GM19455 (cell line): ENCODE measurements around the gene DSG2.
"Not testable (repeated sequence)": the region's sequence is repeated elsewhere in the genome, so short reads cannot be mapped to it uniquely, and the experiment has no call there.

Experiments used
- ATAC-seq: cut with Tn5 transposase; IDR thresholded peaks from one replicate; pipeline ENCODE4 v1.9.1; 2021; ENCODE audit not compliant: unreplicated experiment

DSG2 gene

DNA sequence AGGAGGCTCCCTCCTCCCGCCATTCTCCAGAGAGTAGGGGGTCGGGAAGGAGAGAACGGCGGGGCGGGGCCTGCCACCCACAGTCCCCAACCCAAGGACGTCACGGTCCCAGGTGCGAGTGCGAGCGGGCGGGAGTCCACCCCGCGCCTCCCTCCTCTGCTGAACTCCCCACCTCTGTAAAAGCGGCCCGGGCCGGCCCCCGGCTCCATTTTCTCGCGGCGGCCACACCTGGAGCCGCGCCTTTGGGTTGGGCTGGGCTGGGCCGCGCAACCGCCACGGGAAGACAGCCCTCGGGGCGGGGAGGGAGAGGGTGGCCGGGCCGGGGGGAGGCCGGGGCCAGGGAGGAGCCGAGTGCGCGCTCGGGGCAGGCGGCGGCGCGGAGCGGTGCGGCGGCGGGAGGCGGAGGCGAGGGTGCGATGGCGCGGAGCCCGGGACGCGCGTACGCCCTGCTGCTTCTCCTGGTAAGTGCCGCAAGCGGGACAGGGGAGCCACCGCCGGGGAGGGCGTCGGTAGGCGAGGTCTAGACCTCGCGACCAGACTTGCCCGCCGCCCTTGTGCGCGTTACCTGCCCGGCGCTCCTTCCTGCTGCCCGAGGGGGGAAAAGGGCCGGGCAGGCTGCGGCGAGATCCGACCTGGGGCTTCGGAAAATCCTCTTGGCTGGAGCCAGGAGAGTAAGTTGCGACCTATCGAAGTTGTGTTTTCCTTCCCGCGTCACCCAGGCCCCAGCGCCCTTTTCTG, at the start of gene DSG2:
TSS of gene DSG2 (plus strand) at position 342 of the 738 bp plus-strand sequence. CDS start at position 417, 75 bp downstream.
- ATAC-seq: peak; percentile 52

DNA sequence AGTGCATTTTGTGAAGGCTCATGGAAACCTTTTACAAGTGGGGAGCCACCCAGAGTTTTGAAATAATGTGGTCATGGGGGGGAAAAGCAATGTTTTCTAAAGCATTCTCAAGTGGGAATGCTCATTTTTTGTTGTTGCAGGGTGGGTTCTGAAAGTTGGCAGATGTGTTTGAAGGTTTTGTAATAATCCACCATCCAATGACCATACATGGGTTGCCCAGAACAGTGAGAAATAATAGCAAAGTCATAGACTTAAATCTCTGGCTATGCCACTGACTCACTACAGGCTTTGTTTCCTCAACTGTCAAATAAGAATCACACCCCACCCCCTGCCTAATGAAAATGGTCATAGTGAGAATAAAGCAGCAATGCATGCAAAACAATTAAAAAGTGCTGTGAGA, 47.6 kb upstream of the DSG2 start:
- ATAC-seq: no peak

DNA sequence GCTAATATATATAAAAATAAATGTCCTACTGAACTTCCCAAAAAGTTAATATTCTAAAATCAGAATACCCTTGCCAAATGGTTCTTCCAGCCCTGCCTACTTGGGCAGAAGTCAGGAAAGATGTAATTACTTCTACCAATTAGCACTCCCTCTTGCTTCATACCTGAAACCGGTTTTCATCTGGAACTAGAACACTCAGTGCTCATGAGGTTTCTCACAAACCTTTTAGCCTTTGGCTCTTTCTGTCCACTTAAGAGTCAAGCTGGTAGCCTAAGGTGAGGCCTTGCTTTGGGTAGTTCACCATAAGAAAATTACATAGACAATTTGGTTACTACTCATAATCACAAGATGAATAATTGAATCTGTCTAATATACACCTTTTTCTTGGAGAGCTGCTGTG, 46.4 kb upstream of the DSG2 start:
- no peak for ATAC-seq

DNA sequence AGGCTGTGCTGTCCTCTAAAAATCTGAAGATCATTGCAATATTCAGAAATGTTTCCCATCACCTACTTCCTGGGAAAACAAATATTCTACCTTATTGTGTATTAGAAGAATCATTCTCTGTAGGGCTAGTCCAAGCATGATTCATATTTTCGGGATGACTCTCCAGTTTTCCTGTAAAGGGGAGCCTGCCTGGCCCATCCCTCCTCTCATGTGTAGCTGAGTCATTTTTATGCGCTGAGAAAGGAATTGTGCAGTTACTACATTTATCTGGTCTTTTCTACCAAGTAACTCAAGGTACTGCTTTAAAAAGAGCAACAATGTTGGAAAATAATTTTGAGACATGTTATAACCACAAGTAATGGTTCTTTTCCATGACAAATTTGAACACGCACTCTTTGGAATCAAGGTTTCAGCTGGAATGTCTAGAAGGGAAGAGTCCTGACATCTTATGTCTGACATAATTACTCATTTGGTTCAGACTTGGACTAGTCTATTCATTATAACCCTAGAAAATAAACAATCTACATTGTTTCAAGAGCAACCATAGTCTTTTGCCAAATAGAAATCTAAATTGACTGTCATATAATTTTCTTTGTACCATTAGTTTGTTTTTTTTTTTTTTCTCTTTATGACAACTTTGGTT, 43.8 kb upstream of the DSG2 start:
- ATAC-seq: no peak

DNA sequence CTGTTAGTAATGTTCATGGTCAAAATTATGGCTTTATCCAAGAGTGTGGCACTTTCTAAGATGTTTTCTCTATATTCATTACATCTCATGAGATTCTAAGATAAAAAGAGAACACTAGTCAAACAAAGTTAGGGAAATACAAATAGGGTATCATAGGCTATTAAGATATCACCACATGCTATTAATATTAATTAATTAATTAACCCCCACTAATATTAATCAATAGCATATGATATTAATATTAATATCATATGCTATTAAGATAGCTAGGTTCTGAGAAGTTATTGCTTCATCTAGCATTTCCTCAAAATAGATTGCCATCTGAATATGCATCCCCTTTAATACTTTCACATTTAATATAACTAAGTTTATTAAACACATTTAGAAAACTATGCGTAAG, 28.3 kb upstream of the DSG2 start:
- ATAC-seq: no peak

DNA sequence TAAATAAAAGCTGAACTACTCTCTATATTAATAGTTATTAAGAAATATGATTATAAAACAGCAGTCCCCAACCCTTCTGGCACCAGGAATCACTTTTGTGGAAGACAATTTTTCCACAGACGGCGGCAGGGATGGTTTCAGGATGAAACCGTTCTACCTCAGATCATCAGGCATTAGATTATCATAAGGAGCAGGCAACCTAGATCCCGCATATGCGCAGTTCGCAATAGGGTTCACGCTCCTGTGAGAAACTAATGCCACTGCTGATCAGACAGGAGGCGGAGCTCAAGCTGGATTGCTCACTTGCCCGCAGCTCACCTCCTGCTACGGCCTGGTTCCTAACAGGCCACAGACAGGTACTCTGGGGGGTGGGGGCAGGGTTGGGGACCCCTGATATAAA, 19.3 kb upstream of the DSG2 start:
- ATAC-seq: no peak

DNA sequence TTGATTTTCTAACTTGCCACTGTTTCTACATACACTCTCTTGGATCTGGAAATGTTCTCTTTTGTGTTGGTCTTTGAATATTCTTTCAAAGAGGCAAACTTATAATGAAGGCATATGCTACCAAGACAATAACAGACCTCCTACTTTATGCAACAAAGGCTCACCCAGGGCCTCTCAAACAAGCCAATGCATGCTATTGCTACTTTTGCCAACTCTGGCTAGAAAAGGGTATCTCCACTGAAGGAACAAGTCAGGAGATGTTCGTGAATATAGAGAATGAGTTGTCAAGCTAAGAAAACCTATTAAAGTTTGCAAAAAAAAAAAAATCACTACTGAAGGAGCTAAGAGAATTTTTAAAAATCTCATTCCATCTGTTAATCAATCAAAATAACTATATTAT, 15.9 kb upstream of the DSG2 start:
- no peak for ATAC-seq

DNA sequence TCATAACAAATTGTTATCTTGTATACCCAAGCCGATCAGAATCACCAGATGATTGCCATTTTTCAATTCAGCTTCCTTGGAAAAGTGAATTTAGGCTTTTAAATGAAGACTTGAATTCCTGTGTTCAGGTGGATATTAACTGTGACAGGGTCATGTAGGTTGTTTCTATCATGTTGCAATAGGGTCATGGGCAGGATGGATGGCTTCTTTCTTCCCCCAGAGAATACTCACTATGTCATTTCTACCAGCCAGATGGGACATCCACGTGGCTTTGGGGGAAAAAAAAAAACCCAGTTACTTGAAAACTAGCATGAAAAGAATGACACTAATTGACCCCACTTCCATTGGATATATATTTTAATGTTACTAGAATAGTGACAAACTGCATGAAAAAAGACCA, 14.6 kb upstream of the DSG2 start:
- ATAC-seq: no peak

DNA sequence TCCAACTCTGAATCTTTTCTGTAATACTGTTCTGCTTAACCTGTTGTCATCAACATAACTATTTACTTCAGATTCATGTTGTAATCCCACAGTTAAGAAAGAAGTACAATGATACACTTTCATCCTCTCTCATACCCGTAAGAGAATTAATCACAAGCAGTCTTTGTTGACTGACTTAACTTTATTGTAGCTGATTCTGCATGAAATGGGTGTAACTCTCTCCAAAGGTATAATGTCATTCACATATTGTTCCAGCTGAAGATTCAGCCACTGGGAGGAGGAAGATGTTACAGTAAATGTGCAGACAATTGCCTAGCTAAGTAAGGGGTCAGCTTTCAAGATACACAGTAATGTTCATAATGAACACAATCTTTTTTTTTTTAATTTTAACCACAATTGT, 13.5 kb upstream of the DSG2 start:
- ATAC-seq: no peak

DNA sequence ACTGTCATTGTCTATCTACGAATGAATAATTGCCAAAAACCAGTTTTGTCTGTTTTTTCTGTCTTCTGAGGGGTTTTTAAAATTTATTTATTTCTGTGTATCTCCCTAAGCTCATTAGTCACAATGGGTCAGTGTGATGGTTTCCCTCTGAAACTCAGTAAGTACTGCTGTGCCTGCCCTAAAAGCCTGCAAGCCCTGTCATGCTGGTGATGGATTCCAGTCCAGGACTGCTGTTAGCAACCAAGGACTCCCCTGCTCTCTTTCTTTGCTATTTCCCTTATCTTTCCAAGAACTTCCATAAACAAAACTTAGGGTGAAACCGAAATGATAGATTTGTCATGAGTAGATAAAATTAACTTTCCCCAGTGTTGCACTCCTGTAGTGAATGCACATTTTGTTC, 11.8 kb upstream of the DSG2 start:
- no peak for ATAC-seq

DNA sequence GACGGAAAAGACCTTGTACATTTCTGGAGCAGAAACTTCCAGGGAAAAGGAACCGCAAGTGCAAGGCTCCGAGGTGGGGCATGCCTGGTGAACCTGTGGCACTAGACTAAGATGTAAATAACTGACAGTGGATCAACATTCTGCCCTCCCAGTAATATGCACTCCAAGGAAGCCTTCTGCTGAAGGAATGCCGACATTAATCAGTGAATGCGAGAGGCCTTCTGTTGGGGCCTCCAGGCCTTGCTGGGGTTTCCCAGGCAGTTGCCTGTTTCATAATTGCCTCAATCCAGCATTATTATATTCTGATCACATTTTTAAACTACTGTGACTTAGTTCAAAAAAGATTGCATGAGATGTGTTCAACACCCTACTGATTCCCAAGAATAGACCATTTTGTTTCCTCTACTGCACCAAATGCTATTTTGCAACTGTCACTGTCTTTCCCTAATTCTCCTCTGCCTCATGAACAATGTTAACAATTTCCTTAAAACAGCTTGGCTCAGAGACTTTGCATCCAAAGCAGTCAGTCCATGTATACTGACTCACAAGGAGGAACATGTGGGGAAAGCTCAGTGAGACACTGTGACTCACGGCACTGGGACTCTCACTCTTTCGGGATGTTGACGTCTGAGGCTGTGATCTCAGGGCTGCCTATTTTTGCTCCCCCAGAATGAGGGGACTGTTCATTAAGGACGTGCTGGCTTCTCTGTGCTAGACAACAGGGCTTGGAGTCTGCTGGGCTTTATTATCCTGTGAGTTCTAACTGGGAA, 10.5 kb upstream of the DSG2 start:
- ATAC-seq: no peak

DNA sequence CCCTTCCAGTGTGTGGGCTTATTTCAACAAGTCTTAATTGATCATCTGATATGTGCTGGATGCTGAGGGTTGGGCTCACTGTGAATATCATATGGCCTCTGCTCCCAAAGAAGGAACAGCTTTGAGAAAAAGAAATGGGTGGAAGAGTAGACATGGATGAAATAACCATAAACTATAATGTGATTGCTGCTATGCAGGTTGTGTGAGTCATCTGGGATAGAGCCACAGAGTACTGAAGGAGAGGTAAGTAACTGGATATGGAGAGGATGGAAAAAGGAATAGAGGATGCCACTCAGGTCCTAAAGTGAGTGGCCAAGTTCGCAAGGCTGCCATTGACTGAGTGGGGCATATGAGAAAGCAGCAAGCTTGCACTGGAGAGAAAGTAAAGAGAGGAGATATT, 8.7 kb upstream of the DSG2 start:
- no peak for ATAC-seq

DNA sequence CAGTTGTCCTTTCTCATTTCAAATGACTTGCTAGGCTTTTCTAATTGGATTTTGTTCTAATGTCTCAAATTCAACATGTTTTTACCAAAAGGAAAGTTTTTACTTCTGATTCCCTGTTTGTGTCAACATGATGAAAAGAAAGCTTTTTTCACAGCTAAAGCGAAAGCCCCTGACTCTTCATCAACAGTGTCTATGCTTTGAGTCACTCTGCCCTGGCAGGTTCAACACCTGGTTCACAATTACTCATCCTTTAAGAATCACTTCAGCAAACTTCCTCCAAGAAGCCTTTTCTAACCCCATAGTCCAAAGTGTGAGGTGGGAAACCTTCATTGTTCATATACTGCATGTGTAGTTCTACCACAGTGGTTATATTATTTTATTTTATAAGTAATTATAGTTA, 7.6 kb upstream of the DSG2 start:
- peak; percentile 63 for ATAC-seq

DNA sequence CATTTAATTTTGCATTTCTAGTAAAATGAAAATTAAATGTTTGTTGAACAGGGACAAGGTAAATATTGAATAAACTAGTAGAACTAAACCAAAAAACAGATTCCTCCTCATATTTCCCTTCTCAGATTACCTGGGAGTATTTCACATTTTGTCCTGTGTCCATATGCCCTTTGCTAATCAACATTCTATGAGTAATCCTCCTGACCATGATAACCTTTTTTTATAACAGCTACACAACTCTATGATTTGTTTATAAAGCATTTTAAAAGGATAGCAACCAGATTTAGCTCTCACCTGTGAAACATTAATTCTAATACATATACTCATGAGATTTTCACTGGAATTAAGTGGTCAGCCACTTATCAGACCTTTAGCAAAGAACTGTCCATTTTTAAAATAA, 7.1 kb upstream of the DSG2 start:
- ATAC-seq: no peak

DNA sequence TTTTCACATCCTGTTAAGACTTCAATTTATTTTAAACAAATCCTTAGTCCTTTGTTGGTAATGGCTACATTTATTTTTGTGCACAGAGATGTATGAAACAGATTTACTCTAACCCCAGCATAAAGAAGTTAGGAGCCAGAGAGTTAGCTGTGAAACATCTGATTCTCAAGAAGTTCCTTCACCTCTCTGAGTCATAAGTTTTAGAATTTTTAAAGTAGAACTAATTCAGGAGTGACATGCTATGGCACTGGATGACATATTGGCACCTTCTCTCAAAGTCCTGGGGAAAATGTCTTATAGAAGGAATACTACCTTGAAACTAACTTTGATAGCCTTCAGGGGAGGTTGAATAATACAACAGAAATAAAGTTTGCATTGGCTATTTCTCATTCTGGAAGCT, 6.4 kb upstream of the DSG2 start:
- ATAC-seq: no peak

DNA sequence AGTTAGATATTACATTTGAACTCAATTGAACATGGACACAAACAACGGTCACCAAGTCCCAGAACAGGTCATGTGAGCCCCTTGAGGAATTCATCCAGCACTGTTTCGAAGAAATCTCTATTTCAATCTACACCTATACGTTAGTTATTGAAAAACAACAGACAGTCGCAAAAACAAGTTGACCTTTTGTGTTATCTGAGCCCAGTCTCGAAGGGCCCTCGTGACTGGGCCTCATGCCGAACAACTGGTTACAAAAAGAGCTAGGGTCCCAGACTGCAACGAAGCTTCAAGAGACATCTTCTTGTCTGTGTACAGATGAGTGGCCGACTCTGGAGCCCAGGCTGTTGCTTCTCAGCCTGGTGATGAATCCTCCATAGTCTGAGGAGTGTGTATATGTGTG, 5.3 kb upstream of the DSG2 start:
- ATAC-seq: no peak

DNA sequence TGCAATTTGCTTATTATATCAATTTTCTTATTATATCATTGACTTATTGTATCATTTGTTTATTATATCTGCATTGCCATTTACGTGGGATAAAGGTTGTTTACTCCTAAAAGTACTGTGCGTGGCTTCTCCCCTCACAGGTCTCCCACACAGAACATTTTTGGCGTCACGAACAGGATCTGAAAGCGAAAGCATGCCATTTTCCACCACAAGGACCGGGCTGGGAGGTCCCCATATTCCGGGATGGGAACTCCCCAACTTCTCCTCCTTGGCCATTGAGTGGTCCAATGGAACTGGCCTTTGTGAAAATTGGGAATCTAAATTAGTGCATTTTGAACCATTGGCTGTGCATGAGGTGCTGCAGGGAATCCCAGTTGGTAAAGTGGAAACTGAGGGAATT, 4.8 kb upstream of the DSG2 start:
- no peak for ATAC-seq

DNA sequence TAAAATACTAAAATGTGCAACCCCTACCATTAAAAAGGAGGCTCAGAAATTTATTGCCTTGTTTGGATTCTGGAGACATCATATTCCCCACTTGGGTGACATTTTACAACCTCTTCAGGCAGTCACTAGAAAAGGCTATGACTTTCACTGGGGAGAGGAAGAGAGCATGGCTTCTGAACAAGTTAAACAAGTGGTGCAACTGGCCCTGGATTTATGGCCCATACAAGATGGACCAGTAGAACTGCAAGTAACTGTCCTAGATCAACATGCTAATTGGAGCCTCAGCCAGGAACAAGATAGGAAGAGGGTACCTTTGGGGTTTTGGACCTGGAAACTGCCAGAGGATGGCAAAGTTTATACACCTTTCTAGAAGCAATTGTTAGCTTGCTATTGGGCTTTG, 4.0 kb upstream of the DSG2 start:
- ATAC-seq: no peak

DNA sequence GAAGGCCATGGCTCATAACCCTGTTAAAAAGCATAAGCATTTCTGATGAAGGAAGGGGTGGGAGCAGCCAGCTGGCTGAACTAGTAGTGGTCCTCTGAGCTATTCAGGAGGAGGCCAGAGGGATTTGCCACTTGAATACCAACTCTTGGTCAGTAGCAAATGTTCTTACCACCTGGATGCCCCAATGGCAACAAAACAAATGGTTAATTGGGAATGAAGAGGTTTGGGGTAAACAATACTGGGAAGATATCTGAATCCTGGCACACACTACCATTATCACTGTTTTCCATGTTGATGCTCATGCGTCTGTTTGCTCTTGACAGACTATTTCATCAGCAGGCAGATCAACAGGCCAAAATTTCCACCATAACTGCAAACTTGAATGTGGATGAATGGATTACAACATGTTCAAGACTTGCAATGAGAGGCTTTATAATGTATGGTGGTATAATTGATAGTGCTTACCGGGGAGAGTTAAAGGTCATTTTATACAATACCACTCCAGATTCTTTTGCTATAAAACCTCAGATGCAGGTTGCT, 3.2 kb upstream of the DSG2 start:
- not testable (repeated sequence) for ATAC-seq

DNA sequence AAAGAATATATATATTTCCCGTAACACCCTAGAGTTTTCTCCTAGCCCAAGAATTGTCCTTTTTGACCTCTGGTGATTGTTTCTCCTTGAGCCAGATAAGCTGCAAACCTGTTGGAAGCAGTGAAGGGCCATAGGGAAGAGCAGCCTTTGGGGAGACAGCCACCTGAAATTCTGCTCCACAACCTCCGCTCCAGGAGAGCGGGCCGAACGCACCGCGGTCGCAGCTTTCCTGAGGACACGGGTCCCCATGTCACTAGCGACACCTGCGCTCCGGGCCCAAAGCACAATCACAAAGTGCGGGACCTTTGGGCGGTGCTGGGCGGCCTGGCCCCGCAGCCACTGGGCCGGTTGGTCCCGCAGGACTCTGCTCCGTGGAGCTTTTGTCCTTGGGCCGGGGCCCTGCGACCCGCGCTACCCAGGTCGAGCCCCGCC, 557 bp upstream of the DSG2 start:
- no peak for ATAC-seq

DNA sequence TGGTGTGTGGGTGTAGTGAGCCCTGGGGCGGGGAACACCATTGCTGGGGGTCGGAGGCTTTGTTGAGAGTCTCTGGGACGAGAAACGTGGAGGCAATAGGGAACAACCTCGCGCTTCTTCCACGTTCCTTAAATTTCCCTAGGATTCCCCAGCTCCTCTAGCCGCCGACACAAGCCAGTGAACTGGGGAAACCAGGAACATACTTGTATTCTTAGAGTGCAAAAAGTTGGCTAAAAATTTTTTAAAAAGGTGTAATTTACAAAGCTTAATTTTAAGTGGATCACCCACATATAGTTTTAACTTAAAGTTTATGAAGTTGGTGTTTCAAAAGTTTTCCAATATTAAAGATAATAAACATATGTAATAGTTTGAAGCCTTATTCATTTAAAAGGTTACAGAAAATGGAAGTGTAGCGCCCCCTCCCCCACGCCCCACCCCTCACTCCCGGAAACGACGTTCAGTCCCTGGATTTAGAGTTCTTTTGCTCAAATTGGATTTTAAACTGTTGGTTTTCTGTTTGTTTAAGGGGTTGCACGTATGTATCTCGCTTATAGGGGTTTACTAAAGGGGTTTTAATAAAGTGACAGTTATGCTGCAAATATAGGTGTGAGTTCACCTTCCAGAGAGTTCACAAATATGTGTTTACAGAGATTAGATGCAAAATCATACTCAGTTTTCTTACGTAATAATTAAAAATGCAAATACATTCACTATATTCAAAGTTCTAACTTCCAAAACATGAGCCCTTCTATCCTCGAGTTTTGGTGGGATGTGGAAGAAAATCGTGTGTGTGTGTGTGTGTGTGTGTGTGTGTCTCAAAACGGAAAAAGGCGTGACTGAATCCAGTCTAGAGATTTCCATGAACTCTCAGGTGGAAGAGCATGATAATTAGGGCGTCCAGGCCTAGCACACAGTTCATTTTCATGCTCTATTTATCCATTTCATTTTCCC, 872 bp downstream of the DSG2 start:
- ATAC-seq: no peak
